Muscle of leg (tissue), 16 donors: ENCODE measurements around the gene TMEM222. TPM values are rescaled to one million over a fixed set of nuclear protein-coding genes. Genes with fewer than 3 reads are reported as not detected.
"Not testable (repeated sequence)": the region's sequence is repeated elsewhere in the genome, so short reads cannot be mapped to it uniquely, and the experiment has no call there.

ENCODE experiments used
- DNase-seq: peaks from one replicate; pipeline ENCODE4 v3.0.0; 2013
- H3K27ac ChIP-seq: one replicate; pipeline ENCODE4 v1.5.1; 2013; ENCODE audit warnings: mild to moderate bottlenecking, low read length, control low read depth
- H3K27me3 ChIP-seq: one replicate; pipeline ENCODE4 v1.6.1; 2013; ENCODE audit warnings: low read length; ENCODE audit not compliant: control insufficient read depth, insufficient read depth
- H3K36me3 ChIP-seq: one replicate; pipeline ENCODE4 v1.6.1; 2013; ENCODE audit warnings: low read length; ENCODE audit not compliant: control insufficient read depth, insufficient read depth
- H3K4me1 ChIP-seq: one replicate; pipeline ENCODE4 v1.6.1; 2013; ENCODE audit warnings: low read length; ENCODE audit not compliant: control insufficient read depth, insufficient read depth
- H3K4me3 ChIP-seq: one replicate; pipeline ENCODE4 v1.5.1; 2013; ENCODE audit warnings: low read length, control low read depth
- H3K9me3 ChIP-seq: replicated peaks from 2 replicates; pipeline ENCODE4 v1.6.1; 2013; ENCODE audit warnings: low read depth, low read length; ENCODE audit not compliant: control insufficient read depth
- WGBS: methylation state at CpG from one replicate; pipeline ENCODE4 v1.1.5; 2013; ENCODE audit warnings: missing lambda C conversion rate; ENCODE audit not compliant: insufficient coverage; 5-methylcytosine and 5-hydroxymethylcytosine counted together
- long read RNA-seq, 11 donors: transcript quantifications; one replicate each; lab custom pipeline, GENCODE V29; 2026
- polyA plus RNA-seq, 8 donors: library from polyadenylated mRNA; unstranded; fragments of 120-200 nt; gene quantifications; one replicate each; pipeline versions ENCODE4 v1.2.1 to v1.2.3, GENCODE V29; 2013; ENCODE audit warnings: inconsistent platforms in 1 of 8, low replicate concordance in 1 of 8; ENCODE audit not compliant: insufficient read length in 8 of 8, insufficient read depth in 1 of 8
- total RNA-seq: library from RNA; stranded (reverse); fragments of 120-200 nt; gene quantifications from one replicate; pipeline ENCODE4 v1.2.4, GENCODE V29; 2013

TMEM222 gene, protein sequence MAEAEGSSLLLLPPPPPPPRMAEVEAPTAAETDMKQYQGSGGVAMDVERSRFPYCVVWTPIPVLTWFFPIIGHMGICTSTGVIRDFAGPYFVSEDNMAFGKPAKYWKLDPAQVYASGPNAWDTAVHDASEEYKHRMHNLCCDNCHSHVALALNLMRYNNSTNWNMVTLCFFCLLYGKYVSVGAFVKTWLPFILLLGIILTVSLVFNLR
- 22.4 TPM for total RNA-seq
- 10 to 100 TPM; 22.9 to 28.3 (median 26.0) TPM for polyA plus RNA-seq
- long read RNA-seq, donor 1, partial matches to known transcripts = 0 of 2 reads
- long read RNA-seq, donor 1, other reads (novel, unspliced or antisense) = 0 of 2 reads
- long read RNA-seq, donor 2 = 0 reads
- long read RNA-seq, donor 3, transcript TMEM222-211 (6 exons, 1,613 nt) = major isoform, 6 of 9 reads
- long read RNA-seq, donor 3, partial matches to known transcripts = 0 of 9 reads
- long read RNA-seq, donor 3, other reads (novel, unspliced or antisense) = 0 of 9 reads
- long read RNA-seq, donor 4, transcript TMEM222-211 (6 exons, 1,613 nt) = major isoform, 10 of 12 reads
- long read RNA-seq, donor 4, partial matches to known transcripts = 0 of 12 reads
- long read RNA-seq, donor 4, other reads (novel, unspliced or antisense) = 0 of 12 reads
- long read RNA-seq, donor 5, transcript TMEM222-211 (6 exons, 1,613 nt) = major isoform, 16 of 21 reads
- long read RNA-seq, donor 5, transcript TMEM222-202 (7 exons, 1,665 nt) = minor isoform, 5 of 21 reads
- long read RNA-seq, donor 5, partial matches to known transcripts = 0 of 21 reads
- long read RNA-seq, donor 5, other reads (novel, unspliced or antisense) = 0 of 21 reads
- long read RNA-seq, donor 6, transcript TMEM222-211 (6 exons, 1,613 nt) = major isoform, 10 of 13 reads
- long read RNA-seq, donor 6, partial matches to known transcripts = 0 of 13 reads
- long read RNA-seq, donor 6, other reads (novel, unspliced or antisense) = 0 of 13 reads
- long read RNA-seq, donor 7, transcript TMEM222-211 (6 exons, 1,613 nt) = major isoform, 12 of 23 reads
- long read RNA-seq, donor 7, partial matches to known transcripts = 5 of 23 reads
- long read RNA-seq, donor 7, other reads (novel, unspliced or antisense) = 0 of 23 reads
- long read RNA-seq, donor 8, transcript TMEM222-211 (6 exons, 1,613 nt) = major isoform, 8 of 10 reads
- long read RNA-seq, donor 8, partial matches to known transcripts = 0 of 10 reads
- long read RNA-seq, donor 8, other reads (novel, unspliced or antisense) = 0 of 10 reads
- long read RNA-seq, donor 9, transcript TMEM222-211 (6 exons, 1,613 nt) = major isoform, 5 of 6 reads
- long read RNA-seq, donor 9, partial matches to known transcripts = 0 of 6 reads
- long read RNA-seq, donor 9, other reads (novel, unspliced or antisense) = 0 of 6 reads
- long read RNA-seq, donor 10, transcript TMEM222-211 (6 exons, 1,613 nt) = major isoform, 7 of 8 reads
- long read RNA-seq, donor 10, partial matches to known transcripts = 0 of 8 reads
- long read RNA-seq, donor 10, other reads (novel, unspliced or antisense) = 0 of 8 reads
- long read RNA-seq, donor 11, transcript TMEM222-211 (6 exons, 1,613 nt) = major isoform, 8 of 12 reads
- long read RNA-seq, donor 11, partial matches to known transcripts = 0 of 12 reads
- long read RNA-seq, donor 11, other reads (novel, unspliced or antisense) = 0 of 12 reads

DNA sequence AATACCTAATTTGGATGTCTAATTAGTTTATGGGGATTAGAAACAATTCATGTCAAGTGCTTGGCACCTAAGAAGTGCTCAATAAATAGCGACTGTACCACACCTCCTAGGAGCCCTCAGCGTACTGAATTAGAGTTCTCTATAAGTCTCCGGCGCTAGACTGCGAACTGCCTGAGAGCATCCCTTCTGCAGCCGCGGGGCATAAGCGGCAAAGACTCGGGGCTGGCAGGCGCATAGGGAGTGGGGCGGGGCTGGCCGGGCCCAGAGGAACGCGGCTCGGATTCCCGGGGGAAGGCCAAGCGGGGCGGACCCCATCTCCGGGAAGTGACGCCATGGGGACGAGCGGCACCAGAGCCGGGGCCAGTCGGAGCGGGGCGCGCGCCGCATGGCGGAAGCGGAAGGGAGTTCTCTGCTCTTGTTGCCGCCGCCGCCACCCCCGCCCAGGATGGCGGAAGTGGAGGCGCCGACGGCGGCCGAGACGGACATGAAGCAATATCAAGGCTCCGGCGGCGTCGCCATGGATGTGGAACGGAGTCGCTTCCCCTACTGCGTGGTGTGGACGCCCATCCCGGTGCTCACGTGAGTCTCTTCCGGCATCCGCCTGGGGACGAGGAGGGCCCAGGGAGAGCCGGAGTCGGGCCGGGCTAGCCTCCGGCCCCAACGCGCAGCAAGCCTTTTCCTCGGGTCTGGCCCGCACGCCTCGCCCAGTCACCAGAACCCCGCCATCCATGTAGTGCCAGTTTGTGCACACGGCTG is at the start of gene TMEM222:
TMEM222 (plus strand) TSS at position 351 of the 756 bp plus-strand sequence; CDS start at position 386, 35 bp downstream.
- H3K27me3 ChIP-seq = no peaks in the 10 kb centered on the region
- under 1% methylated on average over 63 of the region's 67 CpGs for whole genome bisulfite sequencing

GRCh38 chr1:27274204-27274603 is 47.8 kb upstream of the TMEM222 start:
- Histone ChIP-seq H3K27me3 (no peaks in the 10 kb centered on the region), H3K27ac (no peak overlapping the region), H3K4me1 (no peaks in the 10 kb centered on the region), H3K4me3 (no peak overlapping the region), H3K9me3 (no peaks in the 10 kb centered on the region), H3K36me3 (no peaks in the 10 kb centered on the region)
- no CpG with 5 or more reads among the region's 1 CpG for WGBS
- DNase-seq = no peak

More for the DNA sequence above, at the start of gene TMEM222:
- H3K4me1 ChIP-seq = peaks cover 21% of the 10 kb centered on the region
- H3K36me3 ChIP-seq = peaks cover 21% of the 10 kb centered on the region
- H3K27ac ChIP-seq = peak within 1 kb of the TSS; percentile 68
- DNase-seq = peak; percentile 99
- H3K4me3 ChIP-seq = peak within 1 kb of the TSS; percentile 100
- H3K9me3 ChIP-seq = no peaks in the 10 kb centered on the region

DNA sequence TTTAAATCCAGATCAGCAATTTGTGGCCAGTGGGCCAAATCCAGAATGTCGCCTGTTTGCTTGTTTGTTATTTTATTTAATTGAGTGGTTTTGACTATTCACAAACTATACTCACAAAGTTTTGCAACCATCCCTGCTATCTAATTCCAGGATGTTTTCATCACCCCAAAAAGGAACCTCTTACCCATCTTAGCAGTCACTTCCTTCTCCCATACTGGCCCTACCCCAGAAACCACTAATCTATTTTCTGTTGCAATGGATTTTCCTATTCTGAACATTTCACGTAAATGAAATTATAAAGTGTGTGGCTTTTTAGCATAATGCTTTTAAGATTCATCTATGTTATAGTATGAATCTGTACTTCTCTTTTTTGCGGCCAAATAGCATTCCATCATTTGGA is 46.3 kb upstream of the TMEM222 start:
- H3K36me3 ChIP-seq = no peaks in the 10 kb centered on the region
- WGBS = no CpG with 5 or more reads among the region's 3 CpGs
- no peaks in the 10 kb centered on the region for H3K27me3 ChIP-seq
- H3K4me1 ChIP-seq = no peaks in the 10 kb centered on the region
- DNase-seq = no peak
- no peak overlapping the region for H3K27ac ChIP-seq
- H3K9me3 ChIP-seq = no peaks in the 10 kb centered on the region
- H3K4me3 ChIP-seq = no peak overlapping the region

GRCh38 chr1:27284425-27285273 is 37.3 kb upstream of the TMEM222 start:
- DNase-seq = peak; percentile 89
- Histone ChIP-seq H3K27ac (peak overlapping the region; percentile 31), H3K36me3 (peaks cover 22% of the 10 kb centered on the region), H3K4me1 (no peaks in the 10 kb centered on the region), H3K9me3 (no peaks in the 10 kb centered on the region), H3K4me3 (no peak overlapping the region), H3K27me3 (no peaks in the 10 kb centered on the region)
- WGBS = 63% methylated on average over 4 of the region's 11 CpGs

DNA sequence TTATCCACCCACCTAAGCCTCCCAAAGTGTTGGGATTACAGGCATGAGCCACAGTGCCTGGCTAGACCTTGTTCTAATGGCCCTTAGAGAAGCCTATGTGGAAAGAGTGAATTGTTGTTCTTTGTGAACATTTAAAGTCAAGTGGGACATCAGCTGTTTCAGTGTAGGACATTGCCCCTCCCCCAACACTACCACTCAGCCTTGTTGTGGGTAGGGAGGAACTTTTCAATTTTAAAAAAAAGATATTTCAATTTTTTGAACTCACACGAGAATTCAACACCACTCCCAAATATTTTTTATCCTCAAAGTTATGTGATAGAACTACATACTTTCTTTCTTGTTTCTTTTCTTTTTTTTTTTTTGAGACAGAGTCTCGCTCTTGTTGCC is 36.7 kb upstream of the TMEM222 start:
- Histone ChIP-seq H3K4me1 (no peaks in the 10 kb centered on the region), H3K9me3 (no peaks in the 10 kb centered on the region), H3K27ac (no peak overlapping the region), H3K27me3 (no peaks in the 10 kb centered on the region), H3K36me3 (peaks cover 25% of the 10 kb centered on the region), H3K4me3 (no peak overlapping the region)
- no CpG with 5 or more reads among the region's 2 CpGs for WGBS
- DNase-seq = no peak

GRCh38 chr1:27285821-27286220 is 36.1 kb upstream of the TMEM222 start:
- 95% methylated on average over 4 of the region's 7 CpGs for WGBS
- not testable (repeated sequence) for DNase-seq, H3K4me3 ChIP-seq, H3K9me3 ChIP-seq, H3K27me3 ChIP-seq, H3K4me1 ChIP-seq, H3K27ac ChIP-seq
- H3K36me3 ChIP-seq = peaks cover 30% of the 10 kb centered on the region

- not testable (repeated sequence) for H3K27me3 ChIP-seq, H3K27ac ChIP-seq, DNase-seq, H3K4me3 ChIP-seq, H3K9me3 ChIP-seq, H3K4me1 ChIP-seq
- H3K36me3 ChIP-seq = peaks cover 36% of the 10 kb centered on the region
- 99% methylated on average over 12 of the region's 29 CpGs for WGBS
Observed at GRCh38 chr1:27289125-27289524, 32.8 kb upstream of the TMEM222 start.

DNA sequence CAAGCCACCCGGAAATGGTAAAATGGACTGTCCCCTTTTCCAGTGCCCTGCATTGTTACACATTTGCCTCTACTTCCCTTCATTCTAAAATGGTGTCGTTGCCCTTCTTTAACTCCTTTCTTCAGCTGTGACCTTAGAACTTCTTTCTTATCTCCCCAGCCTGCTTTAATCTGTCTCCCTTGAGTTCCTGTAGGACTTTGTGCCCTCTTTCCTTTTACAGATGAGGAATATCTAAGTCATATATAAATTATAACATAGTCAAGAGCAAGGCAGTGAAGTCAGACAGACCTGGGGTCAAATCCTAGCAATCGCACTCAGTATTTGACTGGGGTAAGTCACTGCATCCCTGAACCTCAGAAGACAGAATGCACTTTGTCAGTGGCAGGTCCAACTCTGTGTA is 31.4 kb upstream of the TMEM222 start:
- 94% methylated on average over 3 of the region's 3 CpGs for WGBS
- H3K36me3 ChIP-seq = peaks cover 47% of the 10 kb centered on the region
- no peak overlapping the region for H3K27ac ChIP-seq
- no peaks in the 10 kb centered on the region for H3K27me3 ChIP-seq
- no peaks in the 10 kb centered on the region for H3K9me3 ChIP-seq
- no peaks in the 10 kb centered on the region for H3K4me1 ChIP-seq
- DNase-seq = no peak
- H3K4me3 ChIP-seq = no peak overlapping the region
